Measurements from ENCODE around the gene ERFE. TPM values are rescaled to one million over a fixed set of nuclear protein-coding genes. Genes with fewer than 3 reads are reported as not detected.

ERFE gene
- total RNA-seq, 1 experiment from 2014 or later, result 9.7 TPM

GRCh38 chr2:238130111-238130695 lies 28.6 kb upstream of the ERFE start:
- CTCF ChIA-PET, result no interaction called here
- peaks cover 21% of the 10 kb centered on the region for H3F3A ChIP-seq (ENCODE audit: insufficient read depth, low read depth)
- no peaks in the 10 kb centered on the region for H3K36me3 ChIP-seq (ENCODE audit: low read depth)
- POLR2A ChIA-PET (ENCODE audit: unreplicated experiment), result no interaction called here
- peaks cover 8% of the 10 kb centered on the region; the same call in 1 of the 2 replicates for H3K9me3 ChIP-seq (ENCODE audit: insufficient read depth, low read depth)
- H3K9me2 ChIP-seq (ENCODE audit: insufficient read depth), result no peaks in the 10 kb centered on the region
- DNase-seq, result no peak
- H3K79me2 ChIP-seq (ENCODE audit: low read depth), result no peaks in the 10 kb centered on the region
- TF ChIP-seq EZH2 (IDR thresholded peaks at IDR 0.05; ENCODE audit: low read depth), result no peak
- TF ChIP-seq, protein P1, sequence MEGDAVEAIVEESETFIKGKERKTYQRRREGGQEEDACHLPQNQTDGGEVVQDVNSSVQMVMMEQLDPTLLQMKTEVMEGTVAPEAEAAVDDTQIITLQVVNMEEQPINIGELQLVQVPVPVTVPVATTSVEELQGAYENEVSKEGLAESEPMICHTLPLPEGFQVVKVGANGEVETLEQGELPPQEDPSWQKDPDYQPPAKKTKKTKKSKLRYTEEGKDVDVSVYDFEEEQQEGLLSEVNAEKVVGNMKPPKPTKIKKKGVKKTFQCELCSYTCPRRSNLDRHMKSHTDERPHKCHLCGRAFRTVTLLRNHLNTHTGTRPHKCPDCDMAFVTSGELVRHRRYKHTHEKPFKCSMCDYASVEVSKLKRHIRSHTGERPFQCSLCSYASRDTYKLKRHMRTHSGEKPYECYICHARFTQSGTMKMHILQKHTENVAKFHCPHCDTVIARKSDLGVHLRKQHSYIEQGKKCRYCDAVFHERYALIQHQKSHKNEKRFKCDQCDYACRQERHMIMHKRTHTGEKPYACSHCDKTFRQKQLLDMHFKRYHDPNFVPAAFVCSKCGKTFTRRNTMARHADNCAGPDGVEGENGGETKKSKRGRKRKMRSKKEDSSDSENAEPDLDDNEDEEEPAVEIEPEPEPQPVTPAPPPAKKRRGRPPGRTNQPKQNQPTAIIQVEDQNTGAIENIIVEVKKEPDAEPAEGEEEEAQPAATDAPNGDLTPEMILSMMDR (conservative IDR thresholded peaks at IDR 0.05), result no peak
- H3K4me3 ChIP-seq, result no peak overlapping the region
- BruUV-seq (replicated peaks), result no TSS peak
- no peaks in the 10 kb centered on the region for H3K27me3 ChIP-seq (ENCODE audit: insufficient read depth, low read depth)
- H3K27ac ChIP-seq, result no peak overlapping the region
- no peaks in the 10 kb centered on the region for H4K20me1 ChIP-seq (ENCODE audit: insufficient read depth)
- H3K4me1 ChIP-seq (replicated peaks; ENCODE audit: insufficient read depth), result no peaks in the 10 kb centered on the region
- intact Hi-C loops (cut with micrococcal nuclease; ENCODE audit: unreplicated experiment), result no loop called here
- H3K4me2 ChIP-seq, result no peak overlapping the region
- no peak overlapping the region for H2AFZ ChIP-seq

DNA sequence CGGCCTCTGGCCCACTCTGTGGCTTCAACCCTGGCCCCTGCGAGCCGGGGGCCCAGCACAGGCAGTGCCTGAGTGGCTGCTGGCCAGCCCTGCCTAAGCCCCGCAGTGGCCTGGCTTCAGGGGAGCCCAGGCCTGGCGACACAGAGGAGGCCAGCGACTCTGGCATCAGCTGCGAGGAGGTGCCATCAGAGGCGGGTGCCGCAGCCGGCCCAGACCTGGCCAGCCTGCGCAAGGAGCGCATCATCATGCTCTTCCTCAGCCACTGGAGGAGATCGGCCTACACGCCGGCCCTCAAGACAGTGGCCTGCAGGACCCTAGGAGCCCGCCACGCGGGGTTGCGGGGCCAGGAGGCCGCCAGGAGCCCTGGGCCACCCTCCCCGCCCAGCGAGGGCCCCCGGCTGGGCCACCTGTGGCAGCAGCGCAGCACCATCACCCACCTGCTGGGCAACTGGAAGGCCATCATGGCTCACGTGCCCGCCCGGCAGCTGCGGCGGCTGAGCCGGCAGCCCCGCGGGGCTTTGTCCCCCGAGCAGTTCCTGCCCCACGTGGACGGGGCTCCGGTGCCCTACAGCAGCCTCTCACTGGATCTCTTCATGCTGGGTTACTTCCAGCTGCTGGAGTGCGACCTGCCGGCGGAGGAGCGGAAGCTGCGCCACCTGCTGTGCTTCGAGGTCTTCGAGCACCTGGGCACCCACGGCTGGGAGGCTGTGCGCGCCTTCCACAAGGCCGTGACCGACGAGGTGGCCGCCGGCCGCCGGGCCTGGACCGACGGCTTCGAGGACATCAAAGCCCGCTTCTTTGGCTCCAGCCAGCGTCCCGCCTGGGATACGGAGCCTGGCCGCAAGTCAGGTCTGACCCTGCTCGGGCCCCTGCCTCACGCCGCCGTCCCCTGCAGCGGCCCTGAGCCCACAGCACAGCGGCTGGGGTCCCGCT lies 27.8 kb upstream of the ERFE start:
- no TSS peak for BruUV-seq (replicated peaks)

DNA sequence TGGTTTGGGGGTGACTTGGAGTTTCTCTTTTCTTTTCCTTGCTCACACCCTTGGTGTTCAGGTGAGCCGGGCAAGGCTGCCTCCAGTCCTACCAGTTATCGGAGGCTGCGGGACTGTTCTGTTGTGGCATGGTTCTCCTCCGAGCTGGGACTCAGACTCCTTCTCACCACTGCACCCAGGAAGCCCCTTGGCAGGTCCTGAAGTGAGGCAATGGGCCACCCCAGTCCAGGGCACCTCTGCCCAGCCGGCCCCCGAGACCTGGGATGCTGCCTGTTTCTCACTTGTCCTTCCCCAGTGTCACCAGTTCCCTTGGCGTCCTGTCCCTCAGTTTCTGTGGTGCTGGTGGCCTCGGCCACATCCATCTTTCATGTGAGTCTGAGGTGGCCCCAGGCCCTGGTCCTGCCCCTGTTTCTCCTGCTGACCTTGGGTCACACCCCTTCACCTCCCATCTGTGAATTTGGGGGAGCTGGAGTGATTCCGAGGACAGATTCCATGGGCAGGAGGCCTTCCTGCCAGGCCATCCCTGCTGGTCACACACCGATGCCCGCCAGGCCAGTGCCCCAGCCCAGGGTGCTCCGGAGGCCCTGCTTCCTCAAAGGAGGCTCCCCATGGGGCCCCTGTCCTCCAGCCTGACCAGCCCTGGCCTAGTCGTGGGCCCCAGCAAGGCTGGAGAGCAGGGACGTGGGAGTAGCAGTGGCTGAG lies 26.9 kb upstream of the ERFE start:
- TF ChIP-seq EZH2 (IDR thresholded peaks at IDR 0.05; ENCODE audit: low read depth), result no peak
- TF ChIP-seq, protein P1 (conservative IDR thresholded peaks at IDR 0.05), result no peak

More for the DNA sequence above, 27.8 kb upstream of the ERFE start:
- Histone ChIP-seq H2AFZ (no peak overlapping the region), H3K36me3 (ENCODE audit: low read depth) (no peaks in the 10 kb centered on the region), H3K4me3 (no peak overlapping the region), H3K9me3 (ENCODE audit: insufficient read depth, low read depth) (peaks cover 8% of the 10 kb centered on the region; the same call in 1 of the 2 replicates), H3K27me3 (ENCODE audit: insufficient read depth, low read depth) (no peaks in the 10 kb centered on the region), H3K79me2 (ENCODE audit: low read depth) (no peaks in the 10 kb centered on the region), H3K4me2 (no peak overlapping the region), H3K9me2 (ENCODE audit: insufficient read depth) (no peaks in the 10 kb centered on the region), H3K4me1 (replicated peaks; ENCODE audit: insufficient read depth) (no peaks in the 10 kb centered on the region), H3K27ac (no peak overlapping the region), H3F3A (ENCODE audit: insufficient read depth, low read depth) (peaks cover 19% of the 10 kb centered on the region), H4K20me1 (ENCODE audit: insufficient read depth) (no peaks in the 10 kb centered on the region)
- ChIA-PET CTCF (interaction anchor here (0.6 kb wide), 1 partner anchor 702 kb away, joined by 3 read pairs; no protein-coding TSS in a partner anchor), POLR2A (ENCODE audit: unreplicated experiment) (no interaction called here)
- DNase-seq, result no peak
- TF ChIP-seq, protein P1 (conservative IDR thresholded peaks at IDR 0.05), result no peak
- no peak for TF ChIP-seq EZH2 (IDR thresholded peaks at IDR 0.05; ENCODE audit: low read depth)
- intact Hi-C loops (cut with micrococcal nuclease; ENCODE audit: unreplicated experiment), result no loop called here

More for the DNA sequence above, 26.9 kb upstream of the ERFE start:
- H3F3A ChIP-seq (ENCODE audit: insufficient read depth, low read depth), result peaks cover 15% of the 10 kb centered on the region; the same call in 1 of the 2 replicates
- no peaks in the 10 kb centered on the region for H3K36me3 ChIP-seq (ENCODE audit: low read depth)
- no peak overlapping the region for H3K4me3 ChIP-seq
- no peaks in the 10 kb centered on the region for H3K9me3 ChIP-seq (ENCODE audit: insufficient read depth, low read depth)
- ChIA-PET POLR2A (ENCODE audit: unreplicated experiment) (no interaction called here), CTCF (interaction anchor here (0.6 kb wide), 1 partner anchor 703 kb away, joined by 3 read pairs; no protein-coding TSS in a partner anchor)
- no peak overlapping the region for H2AFZ ChIP-seq
- intact Hi-C loops (cut with micrococcal nuclease; ENCODE audit: unreplicated experiment), result no loop called here
- no peaks in the 10 kb centered on the region for H3K27me3 ChIP-seq (ENCODE audit: insufficient read depth, low read depth)
- BruUV-seq (replicated peaks), result no TSS peak
- H3K27ac ChIP-seq, result no peak overlapping the region
- H3K4me2 ChIP-seq, result no peak overlapping the region
- no peaks in the 10 kb centered on the region for H4K20me1 ChIP-seq (ENCODE audit: insufficient read depth)
- no peaks in the 10 kb centered on the region for H3K79me2 ChIP-seq (ENCODE audit: low read depth)
- peaks cover 5% of the 10 kb centered on the region for H3K4me1 ChIP-seq (replicated peaks; ENCODE audit: insufficient read depth)
- no peak for DNase-seq
- H3K9me2 ChIP-seq (ENCODE audit: insufficient read depth), result no peaks in the 10 kb centered on the region
